ENCODE results near the gene BMPR1A. TPM values are rescaled to one million over a fixed set of nuclear protein-coding genes. Genes with fewer than 3 reads are reported as not detected.

BMPR1A gene
- total RNA-seq, 2 experiments from 2014 or later = 8.9 to 11.7 TPM

- peaks cover 2% of the 10 kb centered on the region for H3K36me3 Mint-ChIP-seq (ENCODE audit: low read depth)
- H3K4me1 Mint-ChIP-seq = peaks cover 1% of the 10 kb centered on the region
- no peak overlapping the region for H3K4me3 Mint-ChIP-seq
- H3K27me3 Mint-ChIP-seq = peaks cover 2% of the 10 kb centered on the region
- no peak for DNase-seq
- ChIA-PET POLR2A (no interaction called here), CTCF (interaction anchor here (0.9 kb wide), 1 partner anchor 9 kb away, joined by 6 read pairs; no protein-coding TSS in a partner anchor)
- no peaks in the 10 kb centered on the region for H3K9me3 Mint-ChIP-seq
- no peak overlapping the region for H3K27ac Mint-ChIP-seq
Measured at GRCh38 chr10:86779220-86780017, 23.0 kb downstream of the BMPR1A start.

- Mint-ChIP-seq H3K27ac (no peak overlapping the region), H3K9me3 (peaks cover 9% of the 10 kb centered on the region), H3K4me1 (no peaks in the 10 kb centered on the region), H3K27me3 (peaks cover 4% of the 10 kb centered on the region), H3K4me3 (no peak overlapping the region), H3K36me3 (ENCODE audit: low read depth) (peaks cover 6% of the 10 kb centered on the region)
- ChIA-PET CTCF (interaction anchor here (0.6 kb wide), 1 partner anchor 8 kb away, joined by 4 read pairs; no protein-coding TSS in a partner anchor), POLR2A (no interaction called here)
- no peak for DNase-seq
Measured at GRCh38 chr10:86782701-86783418, 26.4 kb downstream of the BMPR1A start.

GRCh38 chr10:86785037-86785436, 28.6 kb downstream of the BMPR1A start:
- no peak overlapping the region for H3K4me3 Mint-ChIP-seq
- no peak overlapping the region for H3K27ac Mint-ChIP-seq
- H3K27me3 Mint-ChIP-seq = peaks cover 4% of the 10 kb centered on the region
- ChIA-PET CTCF (interaction anchor here (0.7 kb wide), 1 partner anchor 10 kb away, joined by 3 read pairs; no protein-coding TSS in a partner anchor), POLR2A (no interaction called here)
- no peak for DNase-seq
- H3K9me3 Mint-ChIP-seq = peaks cover 14% of the 10 kb centered on the region
- H3K4me1 Mint-ChIP-seq = no peaks in the 10 kb centered on the region
- peaks cover 4% of the 10 kb centered on the region for H3K36me3 Mint-ChIP-seq (ENCODE audit: low read depth)

GRCh38 chr10:86785968-86786367, 29.5 kb downstream of the BMPR1A start:
- Mint-ChIP-seq H3K36me3 (ENCODE audit: low read depth) (peaks cover 4% of the 10 kb centered on the region), H3K27me3 (peaks cover 4% of the 10 kb centered on the region), H3K4me1 (no peaks in the 10 kb centered on the region), H3K9me3 (peaks cover 14% of the 10 kb centered on the region), H3K27ac (no peak overlapping the region), H3K4me3 (no peak overlapping the region)
- DNase-seq = no peak
- ChIA-PET POLR2A (no interaction called here), CTCF (interaction anchor here (0.6 kb wide), 1 partner anchor 722 kb away, joined by 3 read pairs; no protein-coding TSS in a partner anchor)

- ChIA-PET POLR2A (no interaction called here), CTCF (interaction anchor here (0.6 kb wide), 1 partner anchor 722 kb away, joined by 3 read pairs; no protein-coding TSS in a partner anchor)
- H3K27me3 Mint-ChIP-seq = peaks cover 4% of the 10 kb centered on the region
Measured at GRCh38 chr10:86786368-86786767, 29.9 kb downstream of the BMPR1A start.

GRCh38 chr10:86790394-86790793, 34.0 kb downstream of the BMPR1A start:
- ChIA-PET CTCF (interaction anchor here (0.6 to 1.0 kb wide), 2 partner anchors 8 to 13 kb away, joined by 3 to 4 read pairs; no protein-coding TSS in a partner anchor), POLR2A (no interaction called here)
- DNase-seq = no peak
- Mint-ChIP-seq H3K27ac (no peak overlapping the region), H3K27me3 (no peaks in the 10 kb centered on the region), H3K9me3 (peaks cover 14% of the 10 kb centered on the region), H3K4me3 (no peak overlapping the region), H3K36me3 (ENCODE audit: low read depth) (peaks cover 4% of the 10 kb centered on the region), H3K4me1 (no peaks in the 10 kb centered on the region)

More at GRCh38 chr10:86786368-86786767, 29.9 kb downstream of the BMPR1A start:
- H3K4me3 Mint-ChIP-seq = no peak overlapping the region
- DNase-seq = no peak
- H3K4me1 Mint-ChIP-seq = no peaks in the 10 kb centered on the region
- peaks cover 4% of the 10 kb centered on the region for H3K36me3 Mint-ChIP-seq (ENCODE audit: low read depth)
- H3K9me3 Mint-ChIP-seq = peaks cover 14% of the 10 kb centered on the region
- no peak overlapping the region for H3K27ac Mint-ChIP-seq

GRCh38 chr10:86792461-86793167, 36.2 kb downstream of the BMPR1A start:
- no peak overlapping the region for H3K27ac Mint-ChIP-seq
- H3K36me3 Mint-ChIP-seq (ENCODE audit: low read depth) = peaks cover under 1% of the 10 kb centered on the region
- H3K9me3 Mint-ChIP-seq = peaks cover 7% of the 10 kb centered on the region
- POLR2A ChIA-PET = no interaction called here
- no peak for DNase-seq
- H3K4me1 Mint-ChIP-seq = no peaks in the 10 kb centered on the region
- CTCF ChIA-PET = no interaction called here
- no peak overlapping the region for H3K4me3 Mint-ChIP-seq
- H3K27me3 Mint-ChIP-seq = no peaks in the 10 kb centered on the region

GRCh38 chr10:86793696-86794095, 37.3 kb downstream of the BMPR1A start:
- Mint-ChIP-seq H3K36me3 (ENCODE audit: low read depth) (no peaks in the 10 kb centered on the region), H3K9me3 (peaks cover 3% of the 10 kb centered on the region), H3K4me3 (no peak overlapping the region), H3K27ac (no peak overlapping the region), H3K4me1 (peaks cover 4% of the 10 kb centered on the region), H3K27me3 (no peaks in the 10 kb centered on the region)
- ChIA-PET CTCF (no interaction called here), POLR2A (no interaction called here)
- no peak for DNase-seq

GRCh38 chr10:86795353-86795752, 38.9 kb downstream of the BMPR1A start:
- ChIA-PET POLR2A (no interaction called here), CTCF (interaction anchor here (1.2 kb wide), 1 partner anchor 10 kb away, joined by 3 read pairs; no protein-coding TSS in a partner anchor)
- Mint-ChIP-seq H3K27me3 (no peaks in the 10 kb centered on the region), H3K9me3 (no peaks in the 10 kb centered on the region), H3K36me3 (ENCODE audit: low read depth) (no peaks in the 10 kb centered on the region), H3K4me1 (peaks cover 14% of the 10 kb centered on the region), H3K4me3 (no peak overlapping the region), H3K27ac (no peak overlapping the region)
- no peak for DNase-seq

GRCh38 chr10:86798025-86798424, 41.6 kb downstream of the BMPR1A start:
- no peaks in the 10 kb centered on the region for H3K36me3 Mint-ChIP-seq (ENCODE audit: low read depth)
- no peaks in the 10 kb centered on the region for H3K9me3 Mint-ChIP-seq
- no peak overlapping the region for H3K4me3 Mint-ChIP-seq
- DNase-seq = no peak
- POLR2A ChIA-PET = no interaction called here
- CTCF ChIA-PET = no interaction called here
- no peak overlapping the region for H3K27ac Mint-ChIP-seq
- peaks cover 14% of the 10 kb centered on the region for H3K4me1 Mint-ChIP-seq
- no peaks in the 10 kb centered on the region for H3K27me3 Mint-ChIP-seq

GRCh38 chr10:86798611-86799010, 42.2 kb downstream of the BMPR1A start:
- H3K4me3 Mint-ChIP-seq = no peak overlapping the region
- H3K27me3 Mint-ChIP-seq = no peaks in the 10 kb centered on the region
- DNase-seq = peak; percentile 25
- POLR2A ChIA-PET = interaction anchor here (0.7 kb wide), 1 partner anchor 14 kb away, joined by 7 read pairs; no protein-coding TSS in a partner anchor
- CTCF ChIA-PET = no interaction called here
- H3K9me3 Mint-ChIP-seq = no peaks in the 10 kb centered on the region
- peak overlapping the region; percentile 27 for H3K27ac Mint-ChIP-seq
- peaks cover 14% of the 10 kb centered on the region for H3K4me1 Mint-ChIP-seq
- no peaks in the 10 kb centered on the region for H3K36me3 Mint-ChIP-seq (ENCODE audit: low read depth)

GRCh38 chr10:86799188-86799845, 42.9 kb downstream of the BMPR1A start:
- no peaks in the 10 kb centered on the region for H3K9me3 Mint-ChIP-seq
- no peaks in the 10 kb centered on the region for H3K36me3 Mint-ChIP-seq (ENCODE audit: low read depth)
- CTCF ChIA-PET = interaction anchor here (0.6 to 0.7 kb wide), 3 partner anchors 130 to 229 kb away, joined by 3 to 4 read pairs (median 3); no protein-coding TSS in a partner anchor
- no peak for DNase-seq
- POLR2A ChIA-PET = interaction anchor here (0.7 kb wide), 1 partner anchor 13 kb away, joined by 7 read pairs; no protein-coding TSS in a partner anchor
- no peaks in the 10 kb centered on the region for H3K27me3 Mint-ChIP-seq
- H3K27ac Mint-ChIP-seq = no peak overlapping the region
- peaks cover 14% of the 10 kb centered on the region for H3K4me1 Mint-ChIP-seq
- no peak overlapping the region for H3K4me3 Mint-ChIP-seq
